A673 (cell line): ENCODE data around the gene SPDEF. TPM values are rescaled to one million over a fixed set of nuclear protein-coding genes. Genes with fewer than 3 reads are reported as not detected.

Experiments used
- BruUV-seq: library from RNA; stranded (reverse); fragments of 400-500 nt; replicated peaks from 2 replicates; lab custom pipeline; 2021; lab: Mats Ljungman, UMichigan
- CTCF ChIA-PET: fragments of 300-600 bp; sonication (Branson Sonifier 250); formaldehyde crosslinking; loops from one replicate; lab custom pipeline; 2022; ENCODE audit warnings: antibody characterized with exemption; lab: Charles Lee
- POLR2A ChIA-PET: fragments of 300-600 bp; sonication (Branson Sonifier 250); formaldehyde crosslinking; loops from one replicate; lab custom pipeline; 2022; ENCODE audit warnings: antibody characterized with exemption; ENCODE audit not compliant: low non-redundant PET; lab: Charles Lee
- DNase-seq: peaks from one replicate; pipeline ENCODE4 v3.0.0-alpha.2; 2015; ENCODE audit warnings: low spot score
- H3K27ac ChIP-seq: fragments of 200-600 bp; sonication (generic); 2 replicates; pipeline ENCODE4 v1.5.1; 2016; ENCODE audit warnings: mixed run types, low read depth, mild to moderate bottlenecking, mixed read lengths, antibody characterized with exemption, low read length; ENCODE audit not compliant: poor library complexity, severe bottlenecking
- H3K27me3 ChIP-seq: fragments of 200-600 bp; sonication (generic); replicated peaks from 2 replicates; pipeline ENCODE4 v1.6.1; 2017; ENCODE audit warnings: mixed run types, low read depth, mild to moderate bottlenecking, mixed read lengths, antibody characterized with exemption, low read length; ENCODE audit not compliant: insufficient read depth, poor library complexity
- H3K36me3 ChIP-seq: fragments of 200-600 bp; sonication (generic); 2 replicates; pipeline ENCODE4 v1.6.1; 2016; ENCODE audit warnings: mixed run types, mild to moderate bottlenecking, mixed read lengths, antibody characterized with exemption, low read length; ENCODE audit not compliant: insufficient read depth, poor library complexity, severe bottlenecking
- H3K4me1 ChIP-seq: fragments of 200-600 bp; sonication (generic); 2 replicates; pipeline ENCODE4 v1.6.1; 2017; ENCODE audit warnings: mixed run types, mild to moderate bottlenecking, mixed read lengths, antibody characterized with exemption, low read length; ENCODE audit not compliant: insufficient read depth, poor library complexity, severe bottlenecking
- H3K4me3 ChIP-seq: fragments of 200-600 bp; sonication (generic); 2 replicates; pipeline ENCODE4 v1.5.1; 2016; ENCODE audit warnings: low read depth, mixed run types, mild to moderate bottlenecking, mixed read lengths, low read length; ENCODE audit not compliant: poor library complexity, severe bottlenecking
- H3K9me3 ChIP-seq: fragments of 200-600 bp; sonication (generic); 2 replicates; pipeline ENCODE4 v1.6.1; 2016; ENCODE audit warnings: mixed run types, low read depth, mild to moderate bottlenecking, mixed read lengths, antibody characterized with exemption, low read length; ENCODE audit not compliant: poor library complexity, severe bottlenecking
- EZH2 ChIP-seq: fragments of 200-600 bp; sonication (generic); IDR thresholded peaks from 2 replicates; pipeline ENCODE4 v1.6.1; 2017; ENCODE audit warnings: borderline replicate concordance, low read depth, mild to moderate bottlenecking, mixed read lengths, antibody characterized with exemption, low read length; ENCODE audit not compliant: poor library complexity, severe bottlenecking
- intact Hi-C: fragments of 100-400 bp; cut with micrococcal nuclease; formaldehyde crosslinking; loops from one replicate; pipeline ENCODE4 v1.10.0; 2022; ENCODE audit not compliant: unreplicated experiment
- total RNA-seq: library from RNA; stranded (reverse); gene quantifications from 2 replicates; pipeline ENCODE4 v1.2.3, GENCODE V29; 2021
- TF ChIP-seq, protein P1 (sequence below): fragments of 300-800, 200-600 bp; sonication (generic); conservative IDR thresholded peaks from 2 replicates; pipeline ENCODE4 v1.5.1; 2017; ENCODE audit warnings: low read depth, mild to moderate bottlenecking, antibody characterized with exemption, low read length, moderate library complexity, mixed read lengths

SPDEF gene
- total RNA-seq, 1 experiment from 2014 or later = not detected

DNA sequence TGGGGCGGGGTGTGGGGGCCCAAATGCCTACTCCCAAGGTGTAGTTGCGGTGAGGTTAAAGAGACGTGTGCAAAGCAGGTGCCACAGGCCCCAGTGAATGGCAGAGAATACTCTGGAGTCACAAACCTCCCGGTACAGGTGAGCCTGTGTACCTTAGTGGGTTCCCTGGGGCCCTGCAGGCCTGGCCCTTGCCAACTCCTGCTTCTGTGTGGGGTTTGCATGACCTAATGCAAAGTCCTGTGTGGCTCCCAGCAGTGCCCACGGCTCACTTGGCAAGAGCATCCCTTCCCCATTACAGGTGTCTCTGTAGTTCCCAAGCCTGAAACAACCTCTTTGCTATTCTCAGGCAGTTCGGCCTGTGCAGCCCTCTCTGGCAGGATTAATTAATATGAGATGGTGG, 17.5 kb downstream of the SPDEF start:
- BruUV-seq = no TSS peak
- no peak overlapping the region for H3K4me3 ChIP-seq
- CTCF ChIA-PET = no interaction called here
- H3K36me3 ChIP-seq = no peaks in the 10 kb centered on the region
- POLR2A ChIA-PET = no interaction called here
- H3K4me1 ChIP-seq = no peaks in the 10 kb centered on the region
- intact Hi-C loops = no loop called here
- TF ChIP-seq, protein P1, sequence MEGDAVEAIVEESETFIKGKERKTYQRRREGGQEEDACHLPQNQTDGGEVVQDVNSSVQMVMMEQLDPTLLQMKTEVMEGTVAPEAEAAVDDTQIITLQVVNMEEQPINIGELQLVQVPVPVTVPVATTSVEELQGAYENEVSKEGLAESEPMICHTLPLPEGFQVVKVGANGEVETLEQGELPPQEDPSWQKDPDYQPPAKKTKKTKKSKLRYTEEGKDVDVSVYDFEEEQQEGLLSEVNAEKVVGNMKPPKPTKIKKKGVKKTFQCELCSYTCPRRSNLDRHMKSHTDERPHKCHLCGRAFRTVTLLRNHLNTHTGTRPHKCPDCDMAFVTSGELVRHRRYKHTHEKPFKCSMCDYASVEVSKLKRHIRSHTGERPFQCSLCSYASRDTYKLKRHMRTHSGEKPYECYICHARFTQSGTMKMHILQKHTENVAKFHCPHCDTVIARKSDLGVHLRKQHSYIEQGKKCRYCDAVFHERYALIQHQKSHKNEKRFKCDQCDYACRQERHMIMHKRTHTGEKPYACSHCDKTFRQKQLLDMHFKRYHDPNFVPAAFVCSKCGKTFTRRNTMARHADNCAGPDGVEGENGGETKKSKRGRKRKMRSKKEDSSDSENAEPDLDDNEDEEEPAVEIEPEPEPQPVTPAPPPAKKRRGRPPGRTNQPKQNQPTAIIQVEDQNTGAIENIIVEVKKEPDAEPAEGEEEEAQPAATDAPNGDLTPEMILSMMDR = no peak
- TF ChIP-seq EZH2 = no peak
- no peak for DNase-seq
- no peaks in the 10 kb centered on the region for H3K27me3 ChIP-seq
- H3K27ac ChIP-seq = no peak overlapping the region
- no peaks in the 10 kb centered on the region for H3K9me3 ChIP-seq

DNA sequence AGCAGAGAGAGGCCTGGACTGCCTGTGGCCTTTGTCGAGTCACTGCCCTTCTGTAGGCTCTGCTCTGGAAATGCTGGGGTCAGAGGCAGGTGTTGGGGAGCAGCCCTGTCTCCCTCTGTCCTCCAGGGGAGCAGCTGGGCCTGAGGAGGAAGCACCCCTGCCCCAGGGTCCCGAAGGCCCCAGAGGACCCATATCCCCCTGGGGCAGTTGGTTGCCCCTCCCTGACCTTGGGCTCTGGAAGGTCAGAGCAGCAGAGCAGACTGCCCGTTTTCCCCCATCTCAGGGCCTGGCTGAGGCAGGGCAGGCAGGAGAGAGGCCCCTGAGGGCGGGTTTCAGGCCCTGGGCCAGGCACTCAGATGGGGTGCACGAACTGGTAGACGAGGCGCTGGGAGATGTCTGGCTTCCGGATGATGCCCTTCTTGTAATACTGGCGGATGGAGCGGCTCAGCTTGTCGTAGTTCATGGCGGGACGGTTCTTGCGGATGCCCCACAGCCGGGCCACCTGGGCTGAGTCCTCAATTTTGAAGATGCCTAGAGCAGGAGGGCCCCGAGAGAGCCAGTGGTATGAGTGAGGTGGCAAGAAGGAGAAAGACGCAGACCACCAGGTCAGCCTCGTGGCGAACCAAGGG, 18.1 kb downstream of the SPDEF start:
- no peaks in the 10 kb centered on the region for H3K9me3 ChIP-seq
- no peaks in the 10 kb centered on the region for H3K4me1 ChIP-seq
- TF ChIP-seq EZH2 = no peak
- TF ChIP-seq, protein P1 = no peak
- intact Hi-C loops = no loop called here
- no peaks in the 10 kb centered on the region for H3K36me3 ChIP-seq
- DNase-seq = no peak
- CTCF ChIA-PET = no interaction called here
- H3K4me3 ChIP-seq = no peak overlapping the region
- BruUV-seq = no TSS peak
- H3K27me3 ChIP-seq = no peaks in the 10 kb centered on the region
- POLR2A ChIA-PET = no interaction called here
- no peak overlapping the region for H3K27ac ChIP-seq

DNA sequence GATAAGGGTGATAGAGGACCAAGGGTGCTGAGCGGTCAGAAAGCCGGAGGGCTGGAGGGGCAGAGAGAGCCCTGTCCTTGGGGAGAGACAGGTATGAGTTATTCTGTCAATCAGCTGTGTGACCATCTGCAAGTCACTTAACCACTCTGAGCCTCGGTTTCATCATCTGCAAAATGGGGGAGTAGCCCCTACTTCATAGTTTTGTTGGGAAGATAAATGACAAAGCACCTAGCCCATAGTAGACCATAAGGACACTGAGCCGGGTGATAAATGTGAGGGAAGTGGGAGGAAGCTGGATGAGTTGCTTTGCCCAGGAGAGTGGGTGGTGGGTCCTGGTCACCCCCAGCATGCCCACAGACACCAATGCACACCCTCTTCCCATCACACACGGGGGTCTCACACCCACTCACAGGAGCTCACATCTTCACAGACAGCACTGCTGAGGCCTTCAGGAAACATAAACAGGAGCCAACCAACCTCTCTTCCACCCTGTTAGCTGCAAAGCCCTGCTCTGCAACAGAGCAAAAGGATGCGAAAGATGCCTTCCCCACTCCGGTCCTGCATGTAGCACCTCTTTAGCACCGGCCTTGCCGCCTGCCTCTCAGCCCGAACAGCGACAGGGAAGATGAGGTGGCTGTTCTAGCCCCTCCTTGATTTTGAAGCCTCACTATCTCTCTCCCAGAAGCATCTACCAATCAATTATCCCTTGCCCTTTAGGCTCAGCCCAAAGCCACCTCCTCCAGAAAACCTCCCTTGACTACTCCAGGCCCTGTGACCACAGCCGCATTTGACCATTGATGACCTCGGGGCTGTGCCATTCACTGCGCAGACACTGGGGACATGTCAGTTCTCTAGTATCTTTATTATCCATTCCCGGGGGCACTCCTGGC, 18.9 kb downstream of the SPDEF start:
- ChIA-PET CTCF (no interaction called here), POLR2A (no interaction called here)
- no peaks in the 10 kb centered on the region for H3K36me3 ChIP-seq
- no peaks in the 10 kb centered on the region for H3K4me1 ChIP-seq
- TF ChIP-seq, protein P1 = no peak
- no peak for TF ChIP-seq EZH2
- no peaks in the 10 kb centered on the region for H3K27me3 ChIP-seq
- BruUV-seq = no TSS peak
- no peak overlapping the region for H3K27ac ChIP-seq
- H3K9me3 ChIP-seq = no peaks in the 10 kb centered on the region
- intact Hi-C loops = no loop called here
- DNase-seq = no peak
- H3K4me3 ChIP-seq = no peak overlapping the region
